ENCODE measurements around the gene SLC29A2.

DNA sequence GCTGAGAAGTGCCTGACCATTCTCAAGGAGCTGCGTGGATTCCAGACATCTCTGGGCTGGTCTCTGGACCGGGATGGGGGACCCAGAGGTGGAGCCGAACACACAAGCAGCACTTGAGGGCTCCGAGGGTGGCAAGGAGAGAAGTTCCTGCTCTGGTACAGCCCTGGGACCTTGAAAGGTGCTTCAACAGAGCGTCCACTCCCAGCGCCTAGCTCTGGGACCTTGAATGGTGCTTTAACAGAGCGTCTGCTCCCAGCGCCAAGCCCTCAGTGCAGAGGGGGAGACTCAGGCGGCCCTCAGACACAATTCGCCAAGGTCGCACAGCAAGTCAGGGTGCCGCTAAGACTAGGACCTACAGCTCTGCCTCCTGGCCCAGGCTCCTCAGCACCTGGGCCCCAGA, 38.6 kb upstream of the SLC29A2 start:
- TF ChIP-seq POLR2A (IDR thresholded peaks at IDR 0.05; ENCODE audit: extremely low read depth, insufficient read length): no peak
- TF ChIP-seq, protein P1, sequence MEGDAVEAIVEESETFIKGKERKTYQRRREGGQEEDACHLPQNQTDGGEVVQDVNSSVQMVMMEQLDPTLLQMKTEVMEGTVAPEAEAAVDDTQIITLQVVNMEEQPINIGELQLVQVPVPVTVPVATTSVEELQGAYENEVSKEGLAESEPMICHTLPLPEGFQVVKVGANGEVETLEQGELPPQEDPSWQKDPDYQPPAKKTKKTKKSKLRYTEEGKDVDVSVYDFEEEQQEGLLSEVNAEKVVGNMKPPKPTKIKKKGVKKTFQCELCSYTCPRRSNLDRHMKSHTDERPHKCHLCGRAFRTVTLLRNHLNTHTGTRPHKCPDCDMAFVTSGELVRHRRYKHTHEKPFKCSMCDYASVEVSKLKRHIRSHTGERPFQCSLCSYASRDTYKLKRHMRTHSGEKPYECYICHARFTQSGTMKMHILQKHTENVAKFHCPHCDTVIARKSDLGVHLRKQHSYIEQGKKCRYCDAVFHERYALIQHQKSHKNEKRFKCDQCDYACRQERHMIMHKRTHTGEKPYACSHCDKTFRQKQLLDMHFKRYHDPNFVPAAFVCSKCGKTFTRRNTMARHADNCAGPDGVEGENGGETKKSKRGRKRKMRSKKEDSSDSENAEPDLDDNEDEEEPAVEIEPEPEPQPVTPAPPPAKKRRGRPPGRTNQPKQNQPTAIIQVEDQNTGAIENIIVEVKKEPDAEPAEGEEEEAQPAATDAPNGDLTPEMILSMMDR (IDR thresholded peaks at IDR 0.05; ENCODE audit: low read depth, low read length): no peak

All from NB4 (cell line).